GM15510 (cell line): ENCODE data around the gene THBS3.

Source experiments
- POLR2A ChIP-seq: IDR thresholded peaks from 3 replicates; pipeline ENCODE4 v1.6.1; 2011; ENCODE audit warnings: borderline replicate concordance; ENCODE audit not compliant: insufficient read length; ENCODE audit errors: extremely low read depth

Gene THBS3

GRCh38 chr1:155244368-155245162, 36.9 kb upstream of the THBS3 start:
- peak; percentile 97 for TF ChIP-seq POLR2A

- no peak for TF ChIP-seq POLR2A
Measured at GRCh38 chr1:155242805-155243358, 35.2 kb upstream of the THBS3 start.

- no peak for TF ChIP-seq POLR2A
Measured at GRCh38 chr1:155241841-155242264, 34.2 kb upstream of the THBS3 start.

DNA sequence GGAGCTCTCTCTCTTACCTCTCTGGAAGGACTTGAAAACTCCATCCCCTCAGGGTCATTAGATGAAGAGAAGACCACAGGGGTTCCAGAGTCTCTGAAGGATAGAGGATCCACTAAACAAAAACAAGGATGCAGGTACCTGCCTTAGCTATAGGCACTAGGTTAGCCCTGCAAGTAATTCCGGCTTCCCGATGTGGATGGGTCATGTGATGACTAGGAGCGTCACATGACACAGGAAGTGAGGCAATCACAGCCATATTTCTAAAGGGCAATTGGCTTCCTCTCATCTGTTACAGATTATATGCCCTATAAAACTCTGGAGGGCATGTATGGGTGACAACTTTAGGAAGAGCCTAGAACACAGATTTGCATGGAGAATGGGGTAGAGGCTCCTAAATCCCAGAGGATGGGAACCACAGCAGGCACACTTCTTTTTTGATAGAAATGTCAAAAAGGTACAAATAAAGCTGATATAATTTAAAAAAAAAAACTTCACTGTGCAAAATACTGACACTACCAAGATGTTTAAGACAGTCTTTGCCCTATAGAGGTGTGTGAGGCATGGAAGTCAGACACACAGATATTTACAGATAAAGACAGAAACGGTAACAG, 33.5 kb upstream of the THBS3 start:
- TF ChIP-seq POLR2A: peak; percentile 24

GRCh38 chr1:155236451-155236850, 28.8 kb upstream of the THBS3 start:
- no peak for TF ChIP-seq POLR2A

- no peak for TF ChIP-seq POLR2A
Measured at GRCh38 chr1:155228096-155228427, 20.4 kb upstream of the THBS3 start.

GRCh38 chr1:155227261-155228095, 19.8 kb upstream of the THBS3 start:
- peak; percentile 93 for TF ChIP-seq POLR2A

DNA sequence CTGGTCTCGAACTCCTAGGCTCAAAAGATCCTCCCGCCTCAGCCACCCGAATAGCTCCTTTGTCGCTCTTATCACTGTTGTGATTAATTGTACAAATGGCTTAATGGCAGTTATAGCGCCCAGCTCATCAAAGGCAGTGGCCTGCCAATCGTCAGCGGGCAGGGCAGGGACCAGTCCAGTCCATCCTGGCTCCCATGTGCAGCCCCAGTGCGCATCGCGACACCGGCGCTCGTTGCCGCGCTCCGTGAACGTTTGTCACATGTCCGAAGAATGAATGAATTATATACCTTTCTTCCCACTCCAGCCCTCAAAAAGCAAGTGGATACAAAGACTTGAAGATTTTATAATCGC, 19.2 kb upstream of the THBS3 start:
- TF ChIP-seq POLR2A: no peak

- no peak for TF ChIP-seq POLR2A
Measured at GRCh38 chr1:155226188-155226909, 18.7 kb upstream of the THBS3 start.

GRCh38 chr1:155223047-155223446, 15.3 kb upstream of the THBS3 start:
- TF ChIP-seq POLR2A: no peak

GRCh38 chr1:155219592-155220031, 11.9 kb upstream of the THBS3 start:
- no peak for TF ChIP-seq POLR2A

GRCh38 chr1:155218854-155219591, 11.3 kb upstream of the THBS3 start:
- no peak for TF ChIP-seq POLR2A

GRCh38 chr1:155210314-155211104, 2.8 kb upstream of the THBS3 start:
- TF ChIP-seq POLR2A: no peak
